Cardiac septum (tissue), 1 donor: ENCODE measurements around the gene ZNG1F. TPM values are rescaled to one million over a fixed set of nuclear protein-coding genes. Genes with fewer than 3 reads are reported as not detected.
"Not testable (repeated sequence)": the region's sequence is repeated elsewhere in the genome, so short reads cannot be mapped to it uniquely, and the experiment has no call there.

Source experiments
- DNase-seq: peaks from one replicate; pipeline ENCODE4 v3.0.0-alpha.2; 2020; ENCODE audit warnings: low spot score
- intact Hi-C: fragments of 100-400 bp; cut with DNase I; formaldehyde crosslinking; loops from one replicate; pipeline ENCODE4 v1.14.0; 2022
- long read RNA-seq: library from polyadenylated mRNA; unstranded; transcript quantifications from one replicate; pipeline ENCODE4 v2.0.0, GENCODE V29; 2021
- total RNA-seq: library from RNA; stranded (reverse); fragmentation: NEBNext Ultra II Directional; extraction: Animal tissue kit (Norgen Biotek cat#: 25700); gene quantifications from one replicate; pipeline ENCODE4 v1.2.1, GENCODE V29; 2021
- donor health status: DM: no; HTN: no; CAD: no.

The ZNG1F gene
- total RNA-seq, result 3.2 TPM
- long read RNA-seq, partial matches to known transcripts, result 10 of 12 reads
- long read RNA-seq, other reads (novel, unspliced or antisense), result 2 of 12 reads

DNA sequence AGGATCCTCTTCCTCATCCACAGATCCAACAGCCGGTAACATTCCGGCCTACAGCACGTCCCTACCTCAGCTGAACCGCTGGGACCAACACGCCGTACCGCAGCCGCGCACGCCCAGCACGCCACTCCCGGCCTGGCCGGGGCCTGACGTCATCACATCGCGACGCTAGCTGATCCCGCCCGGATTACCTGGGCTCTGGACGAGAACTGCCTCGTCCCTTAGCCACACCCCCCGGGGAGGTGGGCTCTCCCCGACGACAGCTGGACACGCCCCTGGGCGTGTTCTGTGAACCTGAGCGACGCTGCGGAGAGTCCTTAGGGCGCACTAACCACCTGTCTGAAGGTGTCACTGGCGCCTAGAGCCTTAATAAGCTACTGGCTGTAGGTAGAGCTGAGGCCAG is at the start of gene ZNG1F:
Gene ZNG1F, minus strand, starts transcription at position 101 of the 400 bp plus-strand sequence. Its CDS starts 59 bp downstream, at position 42.
- DNase-seq, intact Hi-C loops: not testable (repeated sequence)

DNA sequence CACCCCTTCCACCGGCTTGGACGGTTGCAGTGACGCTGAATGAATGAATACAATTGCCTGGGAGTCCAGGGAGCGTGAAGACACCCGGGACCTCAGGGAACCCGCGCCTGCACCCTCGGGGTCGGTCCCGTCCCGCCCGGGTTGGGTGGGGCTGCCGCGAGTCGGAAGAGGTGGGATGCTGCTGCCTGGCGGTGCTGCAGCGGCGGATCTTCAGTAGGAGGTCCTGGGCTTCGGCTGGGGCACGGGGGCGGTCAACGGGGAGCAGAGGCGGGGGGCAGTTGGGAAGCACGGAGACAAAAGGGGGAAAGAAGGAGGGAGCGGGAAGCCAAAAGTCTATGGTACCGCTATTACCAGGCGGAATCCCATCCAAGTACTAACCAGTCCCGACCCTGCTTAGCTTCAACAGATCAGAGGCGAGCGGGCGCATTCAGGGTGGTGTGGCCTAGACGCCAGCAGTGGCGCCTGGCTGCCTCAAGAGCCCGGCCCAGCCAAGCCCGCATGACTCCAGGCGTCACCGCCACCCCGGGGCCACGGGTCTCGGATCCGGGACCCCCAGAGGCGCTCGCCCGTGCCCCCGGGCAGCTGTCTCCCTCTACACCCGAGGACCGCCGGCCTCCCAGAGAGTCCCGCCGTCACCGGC is 48.1 kb upstream of the ZNG1F start:
- peak; percentile 76 for DNase-seq

DNA sequence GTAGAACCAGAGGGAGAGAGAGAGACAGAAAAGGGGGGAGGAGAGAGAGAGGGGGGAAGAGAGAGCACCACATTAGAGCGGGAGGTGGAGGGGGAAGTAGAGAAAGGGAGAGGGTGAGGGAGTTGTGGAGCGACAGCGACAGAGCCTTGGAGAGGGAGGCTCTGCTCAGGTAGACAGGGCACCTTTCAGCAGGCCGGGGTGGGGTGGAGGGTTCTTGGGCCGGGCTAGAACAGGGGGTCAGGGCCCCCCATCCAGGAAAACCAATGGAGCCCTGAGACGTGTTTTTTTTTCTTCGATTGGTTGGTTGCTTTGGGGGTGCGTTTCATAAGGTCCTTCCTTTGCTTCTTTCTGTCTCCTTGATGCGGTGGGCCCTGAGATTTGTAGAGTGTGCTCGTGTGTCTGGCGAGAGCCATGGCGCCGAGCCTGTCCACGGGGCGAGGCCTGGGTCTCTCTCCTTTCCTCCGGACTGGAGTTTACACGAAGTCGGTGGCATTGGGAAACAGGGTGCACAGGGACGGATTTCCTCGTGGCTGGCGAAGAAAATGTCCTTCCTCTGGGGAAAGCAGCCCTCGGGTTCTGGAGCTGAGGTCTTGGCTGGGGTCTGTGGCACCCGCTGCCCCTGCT is 47.5 kb upstream of the ZNG1F start:
- intact Hi-C loops, DNase-seq: not testable (repeated sequence)

More for the DNA sequence above, 48.1 kb upstream of the ZNG1F start:
- intact Hi-C loops, result not testable (repeated sequence)

DNA sequence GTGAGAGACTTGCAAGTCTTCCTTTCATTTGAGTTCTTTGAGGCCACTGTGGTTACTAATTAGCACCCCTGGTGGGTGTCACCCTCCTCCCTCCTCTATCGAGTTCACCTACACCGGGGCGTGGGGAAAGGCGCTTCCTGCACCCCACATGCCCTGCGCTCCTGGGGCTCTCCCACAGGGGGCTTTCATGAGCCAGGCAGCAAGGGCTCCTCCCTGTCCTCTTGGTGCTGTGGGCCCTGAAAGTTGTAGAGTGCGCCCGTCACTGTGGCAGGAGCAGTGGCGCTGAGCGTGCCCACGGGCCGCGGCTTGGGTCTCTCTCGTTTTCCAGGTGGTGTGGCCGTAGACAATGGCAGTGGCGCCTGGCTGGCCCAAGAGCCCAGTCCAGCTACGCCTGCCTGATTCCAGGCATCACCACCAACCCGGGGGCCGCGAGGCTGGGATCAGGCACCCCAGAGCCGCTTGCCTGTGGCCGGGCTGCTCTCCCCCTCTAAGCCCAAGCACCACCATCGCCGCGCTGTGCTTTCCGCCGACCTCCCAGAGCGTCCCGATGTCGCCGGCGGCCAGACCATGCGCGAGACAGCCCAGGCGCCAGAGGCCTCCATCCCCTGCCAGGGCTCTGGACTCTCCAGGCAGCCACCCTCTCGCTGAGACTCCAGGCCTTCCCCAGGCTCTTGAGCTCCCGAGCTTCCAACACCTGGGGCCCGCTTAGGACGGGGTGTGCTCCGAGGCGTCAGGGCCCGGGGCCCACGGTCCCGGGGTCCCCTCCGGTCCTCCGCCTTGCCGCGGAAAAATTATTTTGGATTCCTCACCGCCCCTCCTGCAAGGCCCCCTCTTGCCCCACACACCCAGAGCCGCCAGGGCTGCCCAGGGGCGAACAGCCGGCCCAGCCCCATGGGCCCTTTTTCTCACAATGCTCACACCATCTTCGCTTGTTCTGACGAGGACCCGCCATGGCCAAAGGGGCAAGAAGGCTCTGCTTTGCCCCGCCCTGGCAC is 46.0 kb upstream of the ZNG1F start:
- intact Hi-C loops, result not testable (repeated sequence)
- DNase-seq, result peak; percentile 76

DNA sequence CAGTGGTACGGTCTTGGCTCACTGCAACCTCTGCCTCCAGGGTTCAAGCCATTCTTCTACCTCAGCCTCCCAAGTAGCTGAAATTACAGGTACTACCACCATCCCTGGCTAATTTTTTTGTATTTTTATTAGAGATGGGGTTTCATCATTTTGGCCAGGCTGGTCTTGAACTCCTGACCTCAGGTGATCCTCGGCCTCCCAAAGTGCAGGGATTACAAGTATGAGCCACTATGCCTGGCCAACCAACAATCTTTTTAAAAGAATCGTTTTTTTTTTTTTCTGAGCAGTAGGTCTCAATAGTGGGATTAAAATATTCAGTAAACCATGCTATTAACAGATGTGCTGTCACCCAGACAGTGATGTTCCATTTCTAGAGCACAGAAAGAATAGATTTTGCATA is 45.1 kb upstream of the ZNG1F start:
- DNase-seq, intact Hi-C loops: not testable (repeated sequence)

DNA sequence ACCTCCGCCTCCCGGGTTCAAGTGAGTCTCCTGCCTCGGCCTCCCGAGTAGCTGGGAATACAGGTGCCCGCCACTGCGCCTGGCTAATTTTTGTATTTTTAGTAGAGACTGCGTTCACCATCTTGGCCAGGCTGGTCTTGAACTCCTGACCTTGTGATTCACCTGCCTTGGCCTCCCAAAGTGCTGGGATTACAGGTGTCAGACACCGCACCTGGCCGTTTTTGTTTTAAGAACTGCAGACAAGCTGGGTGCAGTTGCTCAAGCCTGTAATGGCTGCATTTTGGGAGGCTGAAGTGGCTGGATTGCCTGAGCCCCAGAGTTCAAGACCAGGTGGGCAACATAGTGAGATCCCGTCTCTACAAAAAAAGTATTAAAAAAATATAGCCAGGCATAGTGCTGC is 43.2 kb upstream of the ZNG1F start:
- intact Hi-C loops, result not testable (repeated sequence)
- DNase-seq, result peak; percentile 87

DNA sequence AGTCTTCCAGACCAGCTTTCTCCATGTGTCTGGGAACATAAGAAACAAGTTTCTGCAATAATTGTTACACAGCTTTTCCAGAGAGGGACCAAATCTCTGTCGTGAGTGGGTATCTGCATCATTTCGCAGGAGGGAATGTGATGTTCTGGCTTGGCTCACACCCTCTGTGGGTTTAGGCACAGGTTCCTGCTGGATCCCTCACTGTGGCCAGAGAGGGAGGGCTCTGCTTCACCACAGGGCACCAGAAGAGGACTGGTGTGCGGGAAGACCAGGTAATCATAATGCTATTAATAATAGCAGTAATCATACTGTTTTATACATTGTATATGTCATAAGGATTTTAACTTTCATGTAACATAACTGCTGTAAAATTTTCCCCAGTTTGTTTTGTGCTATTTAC is 41.3 kb upstream of the ZNG1F start:
- intact Hi-C loops, result not testable (repeated sequence)
- peak; percentile 76 for DNase-seq

DNA sequence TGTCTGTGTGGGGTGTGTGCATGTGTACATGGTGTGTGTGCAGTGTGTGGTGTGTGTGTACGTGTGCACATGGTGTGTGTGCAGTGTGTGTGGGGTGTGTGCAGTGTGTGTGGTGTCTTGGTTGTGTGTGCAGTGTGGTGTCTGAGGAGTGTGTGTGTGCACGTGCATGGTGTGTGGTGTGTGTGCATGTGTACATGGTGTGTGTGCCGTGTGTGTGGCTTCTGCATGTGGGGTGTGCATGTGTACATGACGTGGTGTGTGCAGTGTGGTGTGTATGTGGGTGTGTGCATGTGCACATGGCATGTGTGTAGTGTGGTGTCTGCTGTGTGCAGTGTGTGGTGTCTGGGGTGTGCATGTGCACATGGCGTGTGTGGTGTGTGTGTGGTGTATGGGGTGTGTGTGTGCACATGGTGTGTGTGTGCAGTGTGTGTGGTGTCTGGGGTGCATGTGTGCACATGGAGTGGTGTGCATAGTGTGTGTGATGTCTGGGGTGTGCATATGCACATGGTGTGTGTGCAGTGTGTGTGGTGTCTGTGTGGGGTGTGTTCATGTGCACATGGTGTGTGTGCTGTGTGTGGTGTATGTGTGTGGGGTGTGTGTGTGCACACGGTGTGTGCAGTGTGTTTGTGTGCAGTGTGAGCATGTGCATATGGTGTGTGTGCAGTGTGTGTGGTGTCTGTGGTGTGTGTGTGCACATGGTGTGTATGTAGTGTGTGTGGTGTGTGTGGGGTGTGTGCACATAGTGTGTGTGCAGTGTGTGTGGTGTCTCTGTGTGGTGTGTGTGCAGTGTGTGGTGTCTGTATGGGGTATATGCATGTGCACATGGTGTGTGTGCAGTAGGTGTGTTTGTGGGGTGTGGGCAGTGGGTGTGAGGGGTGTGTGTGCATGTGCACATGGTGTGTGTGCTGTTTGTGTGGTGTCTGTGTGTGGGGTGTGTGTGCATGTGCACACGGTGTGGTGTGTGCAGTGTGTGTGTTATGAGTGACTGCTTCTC is 40.6 kb upstream of the ZNG1F start:
- no peak for DNase-seq

DNA sequence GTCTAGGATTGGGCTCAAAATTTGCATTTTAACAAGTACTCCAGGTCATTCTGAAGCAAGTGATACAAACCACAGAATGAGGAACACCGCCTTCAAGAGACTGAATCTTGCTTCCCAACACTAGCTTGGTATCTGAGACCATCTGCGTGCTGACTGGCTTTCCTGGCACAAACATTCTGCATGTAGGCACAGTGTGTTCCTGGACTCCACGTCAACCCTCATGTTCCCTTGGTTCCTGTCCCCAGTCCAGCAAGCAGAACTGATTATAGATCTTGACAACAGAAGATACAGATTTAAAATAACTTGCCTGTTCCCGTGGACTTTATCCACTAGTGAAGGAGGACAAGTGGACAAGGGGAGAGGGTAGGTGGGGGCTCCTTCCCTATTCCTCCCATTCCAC is 30.7 kb upstream of the ZNG1F start:
- DNase-seq, intact Hi-C loops: not testable (repeated sequence)

More for the DNA sequence above, 40.6 kb upstream of the ZNG1F start:
- intact Hi-C loops, result no loop called here

DNA sequence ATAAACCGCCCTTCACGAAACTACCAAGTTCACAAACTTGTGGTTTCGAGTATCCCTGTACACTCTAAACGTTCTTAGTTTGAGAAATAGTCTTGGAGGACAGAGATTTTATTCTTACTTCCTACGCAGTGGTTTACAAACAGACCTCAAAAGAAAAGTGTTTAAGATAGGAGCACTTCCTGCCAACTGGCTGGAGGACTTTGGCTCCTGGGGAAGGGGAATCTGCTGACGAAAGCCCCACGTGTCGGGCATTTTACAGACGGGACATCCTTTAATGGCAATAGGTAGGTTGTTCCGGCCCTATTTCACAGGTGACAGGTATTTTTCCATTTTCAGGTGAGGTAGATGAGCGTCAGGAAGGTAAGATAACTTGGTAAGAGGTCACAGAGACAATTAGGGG is 678 bp downstream of the ZNG1F start:
- DNase-seq, intact Hi-C loops: not testable (repeated sequence)

DNA sequence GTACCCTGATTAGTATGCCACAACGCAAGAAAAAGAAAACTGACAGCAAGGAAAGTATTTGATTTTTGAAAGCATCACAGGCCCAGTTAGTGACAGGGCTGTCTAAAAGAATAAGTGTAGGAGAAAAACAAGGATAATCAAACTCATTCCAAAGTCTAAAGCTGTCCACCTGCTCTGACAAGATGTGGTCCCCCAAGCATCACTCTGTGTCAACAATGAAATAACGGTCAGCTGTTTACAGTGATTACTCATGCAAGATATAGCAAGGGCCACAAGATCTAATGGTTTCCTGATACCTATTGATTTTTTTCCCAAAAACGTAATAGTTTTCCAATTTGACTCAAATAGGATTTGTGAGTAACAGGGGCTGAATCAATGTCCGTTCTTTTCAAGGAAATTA is 14.1 kb downstream of the ZNG1F start:
- DNase-seq, intact Hi-C loops: not testable (repeated sequence)

DNA sequence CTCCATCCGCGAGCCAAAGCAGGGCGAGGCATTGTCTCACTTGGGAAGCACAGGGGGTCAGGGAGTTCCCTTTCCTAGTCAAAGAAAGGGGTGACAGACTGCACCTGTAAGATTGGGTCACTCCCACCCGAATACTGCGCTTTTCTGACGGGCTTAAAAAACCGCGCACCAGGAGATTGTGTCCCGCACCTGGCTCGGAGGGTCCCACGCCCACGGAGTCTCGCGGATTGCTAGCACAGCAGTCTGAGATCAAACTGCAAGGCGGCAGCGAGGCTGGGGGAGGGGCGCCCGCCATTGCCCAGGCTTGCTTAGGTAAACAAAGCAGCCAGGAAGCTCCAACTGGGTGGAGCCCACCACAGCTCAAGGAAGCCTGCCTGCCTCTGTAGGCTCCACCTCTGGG is 39.0 kb downstream of the ZNG1F start:
- peak; percentile 12 for DNase-seq
- intact Hi-C loops, result not testable (repeated sequence)

DNA sequence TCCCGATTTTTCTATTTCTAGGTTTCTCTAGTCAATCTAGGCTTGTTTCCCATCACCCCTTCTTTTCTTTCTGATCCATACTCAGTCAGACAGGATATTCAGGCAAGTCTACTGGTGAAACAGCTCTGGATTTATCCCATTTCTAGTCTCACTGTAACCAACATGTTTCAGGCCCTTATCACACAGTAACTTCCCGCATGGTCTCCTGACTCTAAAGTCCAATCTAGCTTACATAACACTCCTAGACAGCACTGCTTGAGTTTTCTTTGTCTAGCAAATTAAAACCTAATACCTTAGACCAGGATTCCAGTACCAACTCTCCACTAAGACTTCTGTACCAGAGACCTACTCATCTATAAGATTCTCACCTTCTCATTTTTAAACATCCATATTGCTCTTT is 47.2 kb downstream of the ZNG1F start:
- intact Hi-C loops, DNase-seq: not testable (repeated sequence)

DNA sequence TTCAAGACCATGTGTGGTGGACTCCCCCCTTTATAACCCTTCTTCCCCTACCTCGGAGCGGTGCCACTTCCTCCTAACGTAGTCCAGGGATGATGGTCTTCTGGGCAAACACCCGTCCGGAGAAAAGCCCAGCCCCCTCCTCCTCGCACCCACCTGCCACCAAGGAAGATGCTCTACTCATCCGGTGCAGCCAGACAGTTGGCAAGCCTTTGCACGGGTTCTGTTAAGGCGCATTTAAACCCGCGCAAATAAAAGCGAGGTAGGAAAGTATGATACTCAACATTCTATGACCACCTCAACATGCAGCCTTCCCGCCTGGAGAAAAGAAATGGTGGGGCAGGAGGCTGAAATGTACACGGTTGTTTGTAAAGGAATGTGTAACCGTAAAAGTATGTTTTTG is 60.5 kb downstream of the ZNG1F start, which contains the start of gene FOXD4L6:
Gene FOXD4L6, minus strand, starts transcription at position 101 of the 400 bp plus-strand sequence. CDS start 298 bp downstream, outside the sequence.
- DNase-seq, intact Hi-C loops: not testable (repeated sequence)

DNA sequence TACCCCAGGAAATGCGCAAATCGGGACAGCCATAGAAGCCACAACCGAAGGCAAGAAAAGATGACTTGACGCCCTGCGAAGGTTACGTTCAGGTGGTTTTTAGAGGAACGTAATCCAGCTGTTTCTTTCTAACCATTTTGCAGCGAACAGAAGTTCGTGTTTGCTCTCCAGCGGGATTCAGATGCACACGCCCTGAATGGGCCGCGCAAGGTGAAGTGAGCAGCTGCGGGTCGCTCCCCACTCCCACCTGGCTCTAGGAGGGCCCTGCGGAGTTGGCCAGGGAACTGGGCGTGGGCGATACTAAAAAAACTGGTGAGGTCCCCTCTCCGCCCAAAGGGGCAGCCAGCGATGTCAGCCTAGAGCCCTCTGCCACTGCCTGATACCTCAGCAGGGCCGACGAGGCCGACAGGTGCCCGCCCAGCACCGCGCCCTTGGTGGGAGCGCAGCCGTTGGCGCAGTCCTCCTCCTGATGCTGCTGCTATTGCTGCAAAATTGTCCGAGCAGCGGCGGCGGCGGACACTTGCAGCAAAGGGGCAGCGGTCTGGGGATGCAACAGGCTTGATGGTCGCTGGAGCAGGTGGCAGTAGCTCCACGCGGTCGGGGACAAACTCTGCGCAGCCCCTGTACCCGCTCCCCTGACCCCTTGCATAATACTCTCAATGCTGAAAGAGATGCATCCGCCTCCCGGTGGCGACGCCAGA is 62.2 kb downstream of the ZNG1F start:
- DNase-seq, intact Hi-C loops: not testable (repeated sequence)

DNA sequence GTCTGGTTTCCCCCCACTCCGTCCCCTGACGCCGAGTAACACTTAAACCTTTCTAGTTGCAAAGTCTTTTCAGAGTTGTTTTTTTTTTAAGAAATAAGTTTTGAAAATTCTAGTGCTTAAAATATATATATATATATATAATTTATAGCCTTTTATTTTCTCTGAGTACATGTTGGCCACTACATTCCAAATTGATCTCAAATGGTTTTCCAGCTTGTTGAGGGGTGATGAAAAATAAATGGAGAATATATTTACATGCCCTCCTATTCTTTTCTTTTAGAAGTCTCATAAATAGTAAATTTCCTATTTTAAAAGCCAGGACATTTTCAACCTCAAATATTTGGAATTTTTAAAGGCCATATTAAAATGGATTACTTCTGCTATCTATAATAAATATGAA is 63.2 kb downstream of the ZNG1F start:
- intact Hi-C loops, result not testable (repeated sequence)

DNA sequence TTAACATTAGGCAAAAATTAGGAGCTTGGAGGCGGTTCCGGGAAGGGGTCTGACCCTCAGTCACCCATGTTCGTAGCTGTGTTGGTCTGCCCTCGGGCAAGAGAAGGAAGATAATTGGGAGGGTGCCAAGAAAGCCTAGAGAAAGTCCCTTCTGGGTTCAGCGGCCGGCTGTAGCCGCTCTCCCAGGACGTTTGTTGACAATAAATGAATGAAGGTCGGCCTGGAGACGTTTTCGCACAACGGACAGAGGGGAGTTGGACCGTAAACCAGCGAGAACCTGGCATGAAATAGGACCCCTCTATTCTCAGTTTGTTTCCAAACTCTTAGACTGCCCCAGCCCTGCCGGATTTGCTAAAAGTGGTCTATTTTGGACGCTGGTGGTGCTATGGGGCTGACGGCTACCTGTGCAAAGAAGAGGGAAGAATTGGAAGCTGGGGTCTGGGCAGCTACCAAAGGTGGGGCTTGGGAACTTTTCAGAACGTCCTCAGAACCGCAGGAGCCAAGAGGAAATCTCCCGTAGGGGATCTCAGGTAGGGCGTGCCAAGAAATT is 63.9 kb downstream of the ZNG1F start:
- intact Hi-C loops, result not testable (repeated sequence)

More for the DNA sequence above, 63.2 kb downstream of the ZNG1F start:
- DNase-seq, result not testable (repeated sequence)

More for the DNA sequence above, 63.9 kb downstream of the ZNG1F start:
- DNase-seq, result not testable (repeated sequence)
